Adrenal gland (tissue), 12 donors: Measurements from ENCODE around the gene CC2D2B. TPM values are rescaled to one million over a fixed set of nuclear protein-coding genes. Genes with fewer than 3 reads are reported as not detected.
A peak's percentile ranks its signal among the peaks of the same experiment; 100 is the strongest.

ENCODE experiments used
- DNase-seq, 7 donors: peaks; one replicate each; pipeline ENCODE4 v3.0.0-alpha.2; 2019 to 2020
- H3K27ac ChIP-seq, 5 donors: fragments of 200-600 bp; sonication (generic) in 4 of 5; 1 replicate in 3 of 5; 2 replicates in 2 of 5; pipeline versions ENCODE4 v1.5.1 to v1.8.0; 2016 to 2020; ENCODE audit warnings: mild to moderate bottlenecking in 1 of 5
- H3K27me3 ChIP-seq: fragments of 200-600 bp; 2 replicates; pipeline ENCODE4 v1.8.0; 2021
- H3K36me3 ChIP-seq, 2 donors: fragments of 200-600 bp; replicated peaks in 1 of 2; 1 replicate in 1 of 2; 2 replicates in 1 of 2; pipeline versions ENCODE4 v1.5.1 to v1.8.0; 2018 to 2022
- H3K4me1 ChIP-seq, 2 donors: fragments of 200-600 bp; replicated peaks in 1 of 2; 1 replicate in 1 of 2; 2 replicates in 1 of 2; pipeline versions ENCODE4 v1.5.1 to v1.8.0; 2018 to 2021
- H3K4me3 ChIP-seq, 4 donors: fragments of 200-600 bp; sonication (generic) in 3 of 4; one replicate each; pipeline ENCODE4 v1.5.1; 2016 to 2018
- H3K9me3 ChIP-seq, 3 donors: fragments of 200-600 bp; sonication (generic) in 1 of 3; replicated peaks in 1 of 3; 1 replicate in 2 of 3; 2 replicates in 1 of 3; pipeline versions ENCODE4 v1.5.1 to v1.8.0; 2016 to 2021
- POLR2A ChIP-seq, 2 donors: fragments of 450-650 bp; IDR thresholded peaks; one replicate each; pipeline ENCODE4 v1.6.1; 2017; ENCODE audit warnings: antibody characterized with exemption in 2 of 2, mild to moderate bottlenecking in 2 of 2, moderate library complexity in 1 of 2
- WGBS, 4 donors: extraction: QIAGEN DNeasy Blood & Tissue Kit in 2 of 4; methylation state at CpG; one replicate each; pipeline versions ENCODE4 v1.1.5 to v1.1.7; 2013 to 2017; 5-methylcytosine and 5-hydroxymethylcytosine counted together
- intact Hi-C, 2 donors: fragments of 100-400 bp; cut with DNase I; formaldehyde crosslinking; loops; one replicate each; pipeline versions ENCODE4 v1.14.1 to v1.15.0; 2022 to 2023
- polyA plus RNA-seq, 3 donors: library from polyadenylated mRNA; stranded (reverse); fragments of 200-250 nt in 2 of 3; fragments of 350-450 nt in 1 of 3; fragmentation: Illumina TruSeq in 1 of 3; extraction: RNeasy Lipid Tissue Mini Kit (QIAGEN cat#74804) in 1 of 3; gene quantifications; one replicate each; pipeline ENCODE4 v1.2.3, GENCODE V29; 2013 to 2014
- total RNA-seq, 9 donors: library from RNA; depleted of rRNA in 4 of 9; stranded (reverse); fragments of >200 nt in 4 of 9; fragments of 120-200 nt in 1 of 9; fragmentation: NEBNext Ultra II Directional in 1 of 9; extraction: Animal tissue kit (Norgen Biotek cat#: 25700) in 1 of 9; gene quantifications; one replicate each; pipeline versions ENCODE4 v1.1.0 to v1.2.4, GENCODE V29; 2013 to 2023
- TF ChIP-seq, protein P1 (sequence below), 6 experiments: fragments of 450-650 bp in 4 of 6; fragments of 200-600 bp in 2 of 6; sonication (generic) in 1 of 6; IDR thresholded peaks; 1 replicate in 5 of 6; 2 replicates in 1 of 6; pipeline versions ENCODE4 v1.5.1 to v1.8.0; 2016 to 2021; ENCODE audit warnings: antibody characterized with exemption in 6 of 6, mild to moderate bottlenecking in 2 of 6, moderate library complexity in 1 of 6
- donor health status: healthy with polysubstance abuse.
- donor health status: Bipolar disorder and iron deficiency.
- donor health status: DM: yes; HTN: yes; CAD: no.
- donor health status: DM: no; HTN: no; CAD: no.
- donor health status: DM: no; HTN: no; CAD: no.
- donor health status: DM: yes; HTN: yes; CAD: no.

Gene CC2D2B
- total and polyA plus RNA-seq, 12 donors: 0.29 to 3.4 (median 0.99) TPM; not detected in 1

DNA sequence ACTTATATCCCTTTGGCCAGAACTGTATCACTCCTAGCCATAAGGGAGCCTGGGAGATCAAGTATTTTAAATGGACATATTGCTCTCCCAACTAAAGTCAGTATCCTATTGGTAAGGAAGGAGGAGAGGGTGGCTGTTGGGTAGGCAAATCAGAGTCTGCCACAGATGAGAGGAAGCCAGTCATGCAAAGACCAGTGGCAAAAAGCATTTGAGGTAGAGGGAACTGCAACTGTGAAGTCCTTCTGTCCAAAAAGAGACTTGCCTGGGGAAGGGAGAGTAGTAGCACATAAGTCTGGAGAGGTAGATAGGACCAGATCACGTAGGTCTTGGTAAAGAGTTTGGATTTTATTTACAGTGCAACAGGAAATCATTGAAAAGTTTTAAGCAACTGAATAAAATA lies 126.8 kb downstream of the CC2D2B start:
- Histone ChIP-seq H3K36me3 (no peaks in the 10 kb centered on the region), H3K9me3 (no peaks in the 10 kb centered on the region), H3K27ac (no peak overlapping the region), H3K27me3 (no peaks in the 10 kb centered on the region), H3K4me1 (no peaks in the 10 kb centered on the region), H3K4me3 (no peak overlapping the region)
- intact Hi-C loops: no loop called here
- DNase-seq: no peak
- no peak for TF ChIP-seq POLR2A (IDR thresholded peaks at IDR 0.05)
- WGBS, 4 donors: 87 to 97% (median 92%) methylated on average over 1 of the region's 1 CpG

DNA sequence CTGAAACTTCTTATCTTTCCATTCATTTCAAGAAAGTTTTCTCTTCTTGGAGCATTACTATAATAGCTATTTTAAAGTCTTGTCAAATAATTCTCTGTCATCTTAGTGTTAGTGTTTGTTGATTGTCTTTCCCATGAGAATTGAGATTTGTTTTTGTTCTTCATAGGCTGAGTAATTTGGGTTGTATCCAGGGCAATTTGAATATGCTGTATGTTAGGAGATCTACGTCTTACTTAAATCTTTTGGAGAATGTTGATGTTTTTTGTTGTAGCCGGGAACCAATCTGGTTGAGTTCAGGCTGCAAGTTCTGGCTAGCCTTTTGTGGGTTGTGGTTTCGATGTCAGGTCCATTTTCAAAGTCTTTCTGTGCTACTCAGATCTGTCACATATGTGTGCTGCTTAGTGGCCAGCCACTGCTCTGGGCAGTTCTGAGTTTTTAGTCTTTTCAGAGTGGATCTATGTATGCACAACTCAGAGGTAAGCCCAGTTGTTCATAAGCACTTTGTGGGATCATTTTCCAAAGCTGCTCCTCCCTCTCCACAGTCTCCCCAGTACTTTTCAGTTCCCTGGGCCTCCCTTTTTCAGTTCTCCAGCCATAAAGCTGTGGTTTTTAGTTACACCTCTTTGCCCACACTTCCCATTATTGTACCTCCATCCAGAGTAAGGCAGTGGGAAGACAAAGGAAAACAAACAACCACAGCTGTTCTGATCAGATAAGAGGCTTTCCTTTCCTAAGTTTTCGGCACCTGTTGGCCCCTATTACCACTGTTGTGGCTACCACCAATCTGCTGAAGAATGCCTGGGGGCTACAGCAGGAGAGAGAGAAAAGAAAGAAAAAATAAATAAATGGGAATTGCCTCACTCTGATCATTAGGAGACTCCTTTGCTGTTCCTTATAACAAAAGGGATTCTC lies 131.0 kb downstream of the CC2D2B start:
- H3K9me3 ChIP-seq: no peaks in the 10 kb centered on the region
- DNase-seq: no peak
- no peaks in the 10 kb centered on the region for H3K27me3 ChIP-seq
- TF ChIP-seq, protein P1, sequence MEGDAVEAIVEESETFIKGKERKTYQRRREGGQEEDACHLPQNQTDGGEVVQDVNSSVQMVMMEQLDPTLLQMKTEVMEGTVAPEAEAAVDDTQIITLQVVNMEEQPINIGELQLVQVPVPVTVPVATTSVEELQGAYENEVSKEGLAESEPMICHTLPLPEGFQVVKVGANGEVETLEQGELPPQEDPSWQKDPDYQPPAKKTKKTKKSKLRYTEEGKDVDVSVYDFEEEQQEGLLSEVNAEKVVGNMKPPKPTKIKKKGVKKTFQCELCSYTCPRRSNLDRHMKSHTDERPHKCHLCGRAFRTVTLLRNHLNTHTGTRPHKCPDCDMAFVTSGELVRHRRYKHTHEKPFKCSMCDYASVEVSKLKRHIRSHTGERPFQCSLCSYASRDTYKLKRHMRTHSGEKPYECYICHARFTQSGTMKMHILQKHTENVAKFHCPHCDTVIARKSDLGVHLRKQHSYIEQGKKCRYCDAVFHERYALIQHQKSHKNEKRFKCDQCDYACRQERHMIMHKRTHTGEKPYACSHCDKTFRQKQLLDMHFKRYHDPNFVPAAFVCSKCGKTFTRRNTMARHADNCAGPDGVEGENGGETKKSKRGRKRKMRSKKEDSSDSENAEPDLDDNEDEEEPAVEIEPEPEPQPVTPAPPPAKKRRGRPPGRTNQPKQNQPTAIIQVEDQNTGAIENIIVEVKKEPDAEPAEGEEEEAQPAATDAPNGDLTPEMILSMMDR (IDR thresholded peaks at IDR 0.05): no peak
- TF ChIP-seq POLR2A (IDR thresholded peaks at IDR 0.05): no peak
- H3K4me1 ChIP-seq: no peaks in the 10 kb centered on the region
- intact Hi-C loops: no loop called here
- no peak overlapping the region for H3K4me3 ChIP-seq
- H3K27ac ChIP-seq: no peak overlapping the region
- 89 to 91% (median 90%) methylated on average over 4 of the region's 4 CpGs for whole genome bisulfite sequencing, 4 donors
- H3K36me3 ChIP-seq: no peaks in the 10 kb centered on the region

GRCh38 chr10:96041146-96041545 lies 133.4 kb downstream of the CC2D2B start:
- DNase-seq: no peak
- Histone ChIP-seq H3K27me3 (no peaks in the 10 kb centered on the region), H3K4me1 (peaks cover 11 to 16% of the 10 kb centered on the region in 2 donors), H3K9me3 (no peaks in the 10 kb centered on the region), H3K36me3 (no peaks in the 10 kb centered on the region), H3K27ac (no peak overlapping the region), H3K4me3 (no peak overlapping the region)
- intact Hi-C loops: no loop called here
- TF ChIP-seq, protein P1 (IDR thresholded peaks at IDR 0.05): no peak
- no peak for TF ChIP-seq POLR2A (IDR thresholded peaks at IDR 0.05)
- 87 to 97% (median 95%) methylated on average over 11 of the region's 11 CpGs for WGBS, 4 donors

DNA sequence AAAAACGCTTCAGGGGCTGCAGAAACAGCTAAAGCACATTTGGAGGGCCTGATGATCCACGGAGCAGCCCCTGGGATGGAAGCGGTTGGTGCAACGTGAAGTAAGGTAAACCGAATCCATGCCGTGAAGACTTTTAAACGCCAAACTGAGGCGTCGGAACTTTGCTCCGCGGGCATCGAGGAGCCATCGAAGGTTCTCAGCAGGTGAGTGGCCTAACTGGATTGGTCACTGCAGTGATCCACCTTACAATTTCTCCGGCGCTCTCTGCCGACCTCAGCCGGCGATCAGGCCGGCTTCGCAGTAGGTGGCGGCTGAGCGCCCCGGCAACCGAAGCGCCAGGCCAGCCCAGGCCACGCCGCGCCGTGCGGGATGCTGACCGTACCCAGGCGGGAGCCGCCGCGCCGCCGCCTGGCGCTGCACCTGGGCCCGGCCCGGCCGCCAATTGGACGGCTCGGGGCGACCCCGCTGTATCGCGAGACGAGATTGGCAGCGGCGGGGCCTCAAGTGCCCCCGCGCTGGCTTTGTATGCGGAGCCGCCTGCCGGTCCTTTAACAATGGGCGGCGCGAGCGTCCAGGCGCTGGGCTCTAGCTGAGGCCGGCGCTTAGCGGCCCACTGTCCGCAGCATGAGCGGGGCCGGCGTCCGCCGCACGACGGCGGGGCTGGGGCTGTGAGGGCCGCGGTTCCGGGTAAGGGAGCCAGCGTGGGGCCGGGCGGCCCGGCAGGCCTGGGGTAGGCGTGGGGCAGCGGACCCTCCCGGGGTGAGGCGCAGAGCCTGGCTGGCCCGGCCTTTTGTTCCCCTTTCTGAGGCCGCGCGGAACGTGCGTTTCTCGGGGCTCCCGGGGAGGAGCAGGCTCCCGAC lies 135.5 kb downstream of the CC2D2B start, which contains the start of gene CCNJ:
Gene CCNJ, plus strand, starts transcription at position 551 of the 860 bp plus-strand sequence. CDS start 811 bp downstream, outside the sequence.
- Histone ChIP-seq H3K27ac (peak within 1 kb of the TSS; percentile 51 to 94 (median 88)), H3K27me3 (no peaks in the 10 kb centered on the region), H3K4me3 (peak within 1 kb of the TSS; percentile 71 to 95 (median 78)), H3K4me1 (peaks cover 11 to 16% of the 10 kb centered on the region in 2 donors), H3K9me3 (no peaks in the 10 kb centered on the region), H3K36me3 (no peaks in the 10 kb centered on the region)
- DNase-seq: peak; percentile 88 to 95 (median 90)
- TF ChIP-seq POLR2A (IDR thresholded peaks at IDR 0.05): peak; percentile 76 to 90
- TF ChIP-seq, protein P1 (IDR thresholded peaks at IDR 0.05): peak in 3 of 6 experiments; percentile 5 to 31 (median 17)
- 2 to 18% (median 3%) methylated on average over 13 to 92 of the region's 92 CpGs for WGBS, 4 donors
- intact Hi-C loops: no loop called here
